H54 (cell line): ENCODE measurements around the gene BRD7.

Source experiments
- DNase-seq: peaks from one replicate; pipeline ENCODE4 v3.0.0; 2011; ENCODE audit warnings: low spot score, mixed read lengths; ENCODE audit not compliant: insufficient read length
- FAIRE-seq: peaks from 3 replicates; lab custom pipeline; 2011; peaks lifted over from hg19 to GRCh38; lab: Jason Lieb, UNC
- POLR2A ChIP-seq: IDR thresholded peaks from 2 replicates; pipeline ENCODE4 v1.6.1; 2011; ENCODE audit warnings: low read depth, mild to moderate bottlenecking, low read length

BRD7 gene

GRCh38 chr16:50395763-50396710 is 27.2 kb upstream of the BRD7 start:
- DNase-seq (no peak), FAIRE-seq (no peak)
- no peak for TF ChIP-seq POLR2A

- FAIRE-seq = no peak
- no peak for DNase-seq
Observed at GRCh38 chr16:50393858-50394802, 25.3 kb upstream of the BRD7 start.

GRCh38 chr16:50393416-50393815 is 24.6 kb upstream of the BRD7 start:
- TF ChIP-seq POLR2A = no peak
- no peak for FAIRE-seq
- no peak for DNase-seq

More at GRCh38 chr16:50393858-50394802, 25.3 kb upstream of the BRD7 start:
- no peak for TF ChIP-seq POLR2A

DNA sequence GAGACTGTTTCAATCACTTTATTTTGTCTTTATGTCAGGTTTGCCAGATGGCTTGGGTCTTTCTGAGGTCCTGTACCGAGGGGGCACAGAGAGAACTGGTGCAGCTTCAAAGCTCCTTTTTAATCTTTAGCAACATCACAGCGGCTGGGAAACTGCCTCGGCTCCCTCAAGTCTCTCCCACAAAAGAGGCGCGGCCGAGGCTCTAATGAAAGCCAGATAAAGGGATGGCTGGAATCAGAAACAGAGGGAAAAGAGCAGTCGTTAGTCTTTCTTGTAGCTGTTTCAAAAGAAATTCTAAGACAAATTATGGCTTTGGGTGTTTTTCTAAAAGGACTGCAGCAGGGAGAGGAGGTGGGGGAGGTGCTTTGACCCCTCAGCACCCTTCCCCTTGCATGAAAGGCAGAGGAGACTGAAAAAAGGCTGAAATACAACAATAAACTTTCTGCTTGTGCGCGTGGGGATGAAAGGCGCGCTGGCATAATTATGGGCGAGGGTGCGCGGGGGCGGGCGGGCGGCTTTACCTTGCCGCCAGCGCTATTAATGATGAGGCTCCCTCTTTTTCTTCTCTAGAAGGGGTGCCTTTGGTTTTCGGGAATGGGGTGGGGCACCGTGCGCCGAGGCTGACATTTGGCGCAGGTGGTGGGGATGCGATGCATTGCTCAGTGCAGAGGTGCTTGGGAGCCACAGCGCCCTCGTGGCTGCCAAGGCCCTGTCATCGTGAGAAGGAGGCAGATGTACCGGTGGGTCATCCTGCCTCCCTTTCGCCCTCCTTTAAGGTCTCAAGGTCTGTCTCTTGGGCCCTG is 22.3 kb upstream of the BRD7 start:
- FAIRE-seq (no peak), DNase-seq (no peak)
- TF ChIP-seq POLR2A = no peak

DNA sequence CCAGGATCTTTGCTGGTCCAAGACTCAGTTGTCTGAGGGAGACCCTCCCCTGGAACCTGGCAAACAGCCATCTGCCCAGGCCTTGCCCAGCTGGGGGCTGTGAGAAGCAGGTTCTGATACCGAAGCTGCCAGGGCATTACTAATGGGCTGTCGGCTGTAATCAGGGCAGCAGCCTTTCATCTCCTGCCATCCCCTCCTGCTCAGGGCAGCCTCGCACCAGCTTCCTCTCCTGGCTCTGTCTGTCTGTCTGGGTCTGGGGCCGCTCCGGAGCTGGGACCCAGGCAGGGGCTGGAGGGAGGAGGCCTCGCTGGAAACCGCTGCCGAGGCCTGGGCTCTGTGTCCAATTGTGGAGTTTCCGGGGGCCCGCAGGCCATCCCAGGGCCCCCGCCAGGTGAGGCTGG is 21.6 kb upstream of the BRD7 start:
- DNase-seq = no peak
- TF ChIP-seq POLR2A = no peak
- FAIRE-seq = no peak

GRCh38 chr16:50389900-50390299 is 21.1 kb upstream of the BRD7 start:
- FAIRE-seq (no peak), DNase-seq (no peak)
- no peak for TF ChIP-seq POLR2A

- no peak for TF ChIP-seq POLR2A
- FAIRE-seq = no peak
- DNase-seq = no peak
Observed at GRCh38 chr16:50388496-50388895, 19.7 kb upstream of the BRD7 start.

- no peak for FAIRE-seq
- TF ChIP-seq POLR2A = no peak
Observed at GRCh38 chr16:50386774-50387173, 18.0 kb upstream of the BRD7 start.

DNA sequence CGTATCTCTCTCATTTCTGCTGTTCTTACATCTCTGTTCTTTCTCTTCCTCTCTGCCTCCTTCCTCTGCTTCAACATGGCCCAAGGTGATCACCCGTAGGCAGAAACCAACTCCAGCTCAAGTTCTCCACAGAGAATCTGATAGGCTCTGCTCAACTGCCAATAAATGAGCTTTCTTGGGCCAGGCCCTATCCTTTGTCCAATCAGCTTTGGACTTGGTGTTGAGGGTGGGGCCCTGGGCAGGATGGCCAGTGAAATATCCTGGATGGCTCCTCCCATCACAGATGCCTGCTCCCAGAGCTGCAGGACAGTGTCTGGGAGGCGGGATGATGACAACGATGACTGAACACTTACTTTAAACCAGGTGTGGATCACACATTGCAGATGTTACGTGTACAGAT is 17.4 kb upstream of the BRD7 start:
- FAIRE-seq = no peak
- TF ChIP-seq POLR2A = no peak
- no peak for DNase-seq

More at GRCh38 chr16:50386774-50387173, 18.0 kb upstream of the BRD7 start:
- DNase-seq = no peak

GRCh38 chr16:50384500-50385135 is 15.8 kb upstream of the BRD7 start:
- no peak for TF ChIP-seq POLR2A
- DNase-seq = no peak
- FAIRE-seq = no peak

GRCh38 chr16:50381679-50382440 is 13.1 kb upstream of the BRD7 start:
- FAIRE-seq = no peak
- no peak for TF ChIP-seq POLR2A
- no peak for DNase-seq

DNA sequence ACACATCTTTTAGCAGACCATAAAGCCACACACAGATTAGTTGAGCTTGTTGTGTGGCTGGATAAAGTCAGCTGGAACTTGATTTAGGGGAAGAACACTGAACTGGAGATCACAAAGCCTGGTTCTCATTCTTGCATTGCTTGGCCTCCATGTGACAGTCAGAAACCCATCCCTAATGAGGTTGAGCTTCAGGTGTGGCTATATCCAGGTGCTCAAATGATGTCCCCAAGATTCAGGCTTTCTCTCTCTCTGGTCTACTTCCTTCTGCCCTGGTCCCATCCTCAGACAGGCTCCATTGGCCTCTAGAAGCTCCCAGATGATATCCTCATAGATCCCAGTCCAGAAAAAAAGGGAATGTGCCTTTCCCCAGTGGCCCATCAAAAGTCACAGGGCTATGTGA is 9.6 kb upstream of the BRD7 start:
- FAIRE-seq = no peak

More for the DNA sequence above, 9.6 kb upstream of the BRD7 start:
- no peak for DNase-seq
- TF ChIP-seq POLR2A = no peak
